Nephron (organoid): ENCODE data around the gene PAQR4.

ENCODE experiments used
- H3K27ac Mint-ChIP-seq, 3 experiments: 2 replicates each; pipeline ENCODE4 v1.8.0; 2020; ENCODE audit warnings: mixed read lengths in 3 of 3, mild to moderate bottlenecking in 2 of 3, moderate library complexity in 1 of 3
- H3K27me3 Mint-ChIP-seq: 2 replicates; pipeline ENCODE4 v1.8.0; 2021; ENCODE audit warnings: low read depth, mild to moderate bottlenecking, moderate library complexity, mixed read lengths
- H3K36me3 Mint-ChIP-seq: 2 replicates; pipeline ENCODE4 v1.8.0; 2020; ENCODE audit warnings: low read depth, mixed read lengths
- H3K4me1 Mint-ChIP-seq: 2 replicates; pipeline ENCODE4 v1.8.0; 2020; ENCODE audit warnings: mixed read lengths
- H3K4me3 Mint-ChIP-seq, 3 experiments: 2 replicates each; pipeline ENCODE4 v1.8.0; 2020; ENCODE audit warnings: mild to moderate bottlenecking in 3 of 3, mixed read lengths in 3 of 3, moderate library complexity in 2 of 3
- H3K9me3 Mint-ChIP-seq: 2 replicates; pipeline ENCODE4 v1.8.0; 2020; ENCODE audit warnings: mixed read lengths
- TF ChIP-seq, protein P1 (sequence below), 3 experiments: fragments of 200-600 bp; sonication (generic); IDR thresholded peaks; one replicate each; pipeline ENCODE4 v1.5.0; 2021; ENCODE audit warnings: antibody characterized with exemption in 3 of 3; ENCODE audit not compliant: unreplicated experiment in 3 of 3

Gene PAQR4

DNA sequence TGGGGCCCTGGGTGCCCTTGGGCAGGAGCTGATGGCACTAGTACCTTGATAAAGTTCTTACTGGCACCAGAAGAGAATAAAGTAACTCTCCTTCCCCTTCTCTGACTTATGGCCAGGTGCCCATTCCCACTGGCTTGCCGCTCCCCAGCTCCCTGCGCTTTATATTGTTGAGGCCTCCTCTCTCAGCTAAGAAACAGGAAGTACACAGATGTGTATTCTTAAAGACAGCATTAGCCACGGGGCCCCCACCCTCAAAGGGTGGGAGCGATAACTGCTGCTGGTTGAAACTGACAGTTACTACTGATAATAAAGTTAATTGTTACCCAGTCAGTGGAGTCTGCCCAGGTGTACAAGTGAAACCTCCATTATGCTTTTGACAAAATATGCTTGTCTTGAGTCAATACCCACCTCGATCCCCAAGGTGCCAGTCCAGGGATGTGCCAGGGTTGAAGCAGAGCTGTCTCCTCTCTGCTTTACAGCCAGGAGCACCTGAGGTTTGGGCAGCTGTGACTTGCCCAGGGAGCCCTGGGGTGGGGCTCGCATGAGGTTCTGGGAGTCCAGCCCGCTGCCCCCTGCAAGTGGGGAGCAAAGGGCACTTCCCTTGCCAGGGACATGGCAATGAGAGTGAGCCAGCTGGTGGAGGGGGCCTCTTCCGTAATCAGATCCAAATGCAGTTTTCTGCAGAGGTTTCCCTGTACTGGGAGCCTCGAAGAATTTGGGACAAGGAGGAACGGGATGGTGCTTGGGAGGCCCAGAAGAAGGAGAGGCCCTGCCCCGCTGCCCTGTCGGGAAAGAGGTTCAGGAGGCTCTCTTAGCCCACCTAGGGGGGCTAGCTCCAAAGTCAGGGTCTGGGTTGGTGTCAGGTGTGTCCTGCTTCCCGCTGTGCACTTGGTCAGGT, 38.2 kb downstream of the PAQR4 start:
- H3K36me3 Mint-ChIP-seq: no peaks in the 10 kb centered on the region
- H3K4me1 Mint-ChIP-seq: peaks cover 12% of the 10 kb centered on the region
- TF ChIP-seq, protein P1, sequence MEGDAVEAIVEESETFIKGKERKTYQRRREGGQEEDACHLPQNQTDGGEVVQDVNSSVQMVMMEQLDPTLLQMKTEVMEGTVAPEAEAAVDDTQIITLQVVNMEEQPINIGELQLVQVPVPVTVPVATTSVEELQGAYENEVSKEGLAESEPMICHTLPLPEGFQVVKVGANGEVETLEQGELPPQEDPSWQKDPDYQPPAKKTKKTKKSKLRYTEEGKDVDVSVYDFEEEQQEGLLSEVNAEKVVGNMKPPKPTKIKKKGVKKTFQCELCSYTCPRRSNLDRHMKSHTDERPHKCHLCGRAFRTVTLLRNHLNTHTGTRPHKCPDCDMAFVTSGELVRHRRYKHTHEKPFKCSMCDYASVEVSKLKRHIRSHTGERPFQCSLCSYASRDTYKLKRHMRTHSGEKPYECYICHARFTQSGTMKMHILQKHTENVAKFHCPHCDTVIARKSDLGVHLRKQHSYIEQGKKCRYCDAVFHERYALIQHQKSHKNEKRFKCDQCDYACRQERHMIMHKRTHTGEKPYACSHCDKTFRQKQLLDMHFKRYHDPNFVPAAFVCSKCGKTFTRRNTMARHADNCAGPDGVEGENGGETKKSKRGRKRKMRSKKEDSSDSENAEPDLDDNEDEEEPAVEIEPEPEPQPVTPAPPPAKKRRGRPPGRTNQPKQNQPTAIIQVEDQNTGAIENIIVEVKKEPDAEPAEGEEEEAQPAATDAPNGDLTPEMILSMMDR (IDR thresholded peaks at IDR 0.05; ENCODE audit: unreplicated experiment in 3 of 3): no peak
- H3K9me3 Mint-ChIP-seq: no peaks in the 10 kb centered on the region
- H3K4me3 Mint-ChIP-seq: peak overlapping the region; percentile 34 to 63 (median 46)
- H3K27ac Mint-ChIP-seq: peak overlapping the region in 1 of 3 experiments; percentile 93
- peaks cover 82% of the 10 kb centered on the region for H3K27me3 Mint-ChIP-seq

DNA sequence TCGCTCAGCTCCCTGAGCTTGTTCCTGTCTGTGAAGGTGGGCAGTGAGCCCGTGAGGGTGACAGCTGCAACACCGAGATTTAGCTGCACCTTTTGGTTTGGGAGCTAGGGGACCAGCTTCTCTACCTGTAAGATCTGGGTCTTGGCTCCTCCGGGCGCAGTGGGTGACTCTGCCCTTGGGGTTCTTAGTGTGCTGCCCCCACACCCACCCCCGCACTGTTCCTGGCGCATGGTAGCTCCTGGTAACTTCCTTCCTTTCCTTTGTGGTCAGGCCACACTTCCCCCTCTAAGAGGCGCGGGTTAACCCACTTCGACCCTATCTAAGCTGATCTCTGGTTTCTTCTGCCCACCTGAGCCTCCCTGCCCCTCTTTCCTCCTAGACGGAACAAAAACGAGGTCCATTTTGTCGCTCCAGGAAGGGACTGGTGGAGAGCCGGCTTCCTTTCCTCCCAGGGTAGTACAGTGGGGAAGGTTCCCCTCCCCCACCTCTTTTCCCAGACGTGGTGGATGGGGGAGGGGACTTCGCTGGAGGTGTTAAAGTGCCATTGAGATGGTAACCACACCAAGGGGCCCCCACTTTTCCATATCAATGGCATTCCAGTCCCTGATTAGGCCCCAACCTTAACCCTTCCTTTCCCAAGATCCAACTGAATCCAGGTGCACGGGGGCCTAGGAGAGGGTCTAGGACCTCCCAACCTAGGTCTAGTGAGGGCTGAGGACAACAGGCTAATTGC, 39.0 kb downstream of the PAQR4 start:
- Mint-ChIP-seq H3K27ac (peak overlapping the region in 2 of 3 experiments; percentile 47 to 93), H3K4me3 (peak overlapping the region in 2 of 3 experiments; percentile 23 to 58), H3K27me3 (peaks cover 84% of the 10 kb centered on the region), H3K9me3 (no peaks in the 10 kb centered on the region), H3K4me1 (peaks cover 12% of the 10 kb centered on the region), H3K36me3 (no peaks in the 10 kb centered on the region)
- TF ChIP-seq, protein P1 (IDR thresholded peaks at IDR 0.05; ENCODE audit: unreplicated experiment in 3 of 3): no peak

DNA sequence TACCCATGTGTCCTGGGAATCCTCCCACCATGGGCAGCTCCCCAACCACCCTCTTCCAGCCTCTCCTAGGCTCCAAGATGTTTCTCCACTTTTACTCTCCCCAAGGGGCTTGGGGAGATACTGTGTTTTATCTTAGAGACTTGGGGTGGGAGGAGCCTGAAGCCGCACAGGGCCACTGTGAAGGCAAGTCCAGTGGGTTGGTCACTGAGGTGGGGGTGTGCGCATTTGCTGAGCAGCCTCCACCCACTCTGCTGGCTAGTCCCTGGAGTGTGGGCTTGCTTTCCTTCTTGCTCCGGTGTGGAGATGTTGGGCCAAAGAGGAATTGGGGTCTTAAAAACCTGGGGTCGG, 39.5 kb downstream of the PAQR4 start:
- TF ChIP-seq, protein P1 (IDR thresholded peaks at IDR 0.05; ENCODE audit: unreplicated experiment in 3 of 3): no peak
- H3K4me3 Mint-ChIP-seq: no peak overlapping the region
- H3K27ac Mint-ChIP-seq: peak overlapping the region in 1 of 3 experiments; percentile 93
- H3K27me3 Mint-ChIP-seq: peaks cover 88% of the 10 kb centered on the region
- no peaks in the 10 kb centered on the region for H3K9me3 Mint-ChIP-seq
- peaks cover 12% of the 10 kb centered on the region for H3K4me1 Mint-ChIP-seq
- H3K36me3 Mint-ChIP-seq: no peaks in the 10 kb centered on the region

DNA sequence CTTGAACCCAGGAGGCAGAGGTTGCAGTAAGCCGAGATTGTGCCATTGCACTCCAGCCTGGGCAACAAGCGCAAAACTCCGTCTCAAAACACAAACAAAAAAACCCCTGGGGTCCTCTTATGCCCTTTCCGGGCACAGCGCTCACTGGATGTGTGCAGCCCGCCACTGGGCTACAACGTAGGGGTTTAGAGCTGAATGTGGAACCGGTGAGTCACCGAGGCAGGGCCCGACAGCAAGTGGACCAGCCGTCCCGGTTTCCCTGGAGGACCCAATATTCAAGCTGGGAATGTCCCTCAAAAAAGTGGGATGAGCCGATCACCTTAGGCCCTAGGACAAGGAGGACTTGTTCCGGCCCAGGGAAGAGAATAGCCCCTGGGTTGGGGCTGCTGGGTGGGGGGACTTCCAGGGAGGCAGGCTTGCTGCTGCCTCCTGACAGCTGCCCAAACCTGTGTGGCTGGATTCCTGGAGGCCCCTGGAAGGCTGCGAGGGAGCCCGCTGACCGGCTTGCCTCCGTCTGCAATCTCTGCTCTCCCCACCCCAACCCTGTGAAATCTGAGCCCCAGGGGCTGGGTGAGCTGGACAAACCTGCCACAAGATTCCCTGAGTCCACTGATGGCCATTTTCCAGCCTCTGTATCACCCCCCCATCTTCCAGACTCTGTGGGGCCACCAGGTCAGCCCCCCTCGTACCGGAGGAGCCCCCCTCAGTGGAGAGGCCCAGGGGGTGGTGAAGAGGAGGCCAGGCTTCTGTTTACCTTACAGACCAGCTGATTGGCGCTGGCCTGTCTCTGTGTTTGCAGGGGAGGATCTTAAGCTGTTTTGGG, 40.6 kb downstream of the PAQR4 start:
- Mint-ChIP-seq H3K27me3 (peaks cover 93% of the 10 kb centered on the region), H3K36me3 (no peaks in the 10 kb centered on the region), H3K27ac (peak overlapping the region; percentile 45 to 85 (median 63)), H3K9me3 (no peaks in the 10 kb centered on the region), H3K4me3 (no peak overlapping the region), H3K4me1 (peaks cover 12% of the 10 kb centered on the region)
- TF ChIP-seq, protein P1 (IDR thresholded peaks at IDR 0.05; ENCODE audit: unreplicated experiment in 3 of 3): no peak

DNA sequence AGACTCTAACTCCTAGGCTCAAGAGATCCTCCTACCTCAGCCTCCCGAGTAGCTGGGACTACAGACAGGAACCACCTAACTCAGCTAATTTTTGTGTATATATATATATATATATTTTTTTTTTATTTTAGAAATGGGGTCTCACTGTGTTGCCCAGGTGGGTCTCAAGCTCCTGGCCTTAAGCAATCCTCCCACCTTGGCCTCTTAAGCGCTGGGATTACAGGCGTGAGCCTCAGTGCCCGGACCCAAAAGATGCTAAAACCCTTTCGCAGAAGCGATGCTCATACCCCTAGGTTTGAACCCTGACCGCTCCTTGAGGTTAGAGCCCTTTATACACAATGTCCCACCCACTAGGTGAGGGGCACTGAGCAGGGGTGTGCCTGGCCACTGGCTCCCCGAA, 41.4 kb downstream of the PAQR4 start:
- Mint-ChIP-seq H3K9me3 (no peaks in the 10 kb centered on the region), H3K27me3 (peaks cover 91% of the 10 kb centered on the region), H3K4me1 (peaks cover 12% of the 10 kb centered on the region), H3K4me3 (no peak overlapping the region), H3K27ac (peak overlapping the region in 1 of 3 experiments; percentile 85), H3K36me3 (no peaks in the 10 kb centered on the region)
- TF ChIP-seq, protein P1 (IDR thresholded peaks at IDR 0.05; ENCODE audit: unreplicated experiment in 3 of 3): no peak
